K562 treated with DMSO at 1 percent for 48 hours (cell line): Measurements from ENCODE around the gene MYLK4. TPM values are rescaled to one million over a fixed set of nuclear protein-coding genes. Genes with fewer than 3 reads are reported as not detected.

ENCODE experiments used
- total RNA-seq: library from RNA; unstranded; fragments of 300-600 nt; gene quantifications from 2 replicates; pipeline ENCODE4 v1.2.3, GENCODE V29; 2022; ENCODE audit warnings: low replicate concordance; ENCODE audit errors: extremely low read depth

Gene MYLK4
- not detected in 2 replicates for total RNA-seq

DNA sequence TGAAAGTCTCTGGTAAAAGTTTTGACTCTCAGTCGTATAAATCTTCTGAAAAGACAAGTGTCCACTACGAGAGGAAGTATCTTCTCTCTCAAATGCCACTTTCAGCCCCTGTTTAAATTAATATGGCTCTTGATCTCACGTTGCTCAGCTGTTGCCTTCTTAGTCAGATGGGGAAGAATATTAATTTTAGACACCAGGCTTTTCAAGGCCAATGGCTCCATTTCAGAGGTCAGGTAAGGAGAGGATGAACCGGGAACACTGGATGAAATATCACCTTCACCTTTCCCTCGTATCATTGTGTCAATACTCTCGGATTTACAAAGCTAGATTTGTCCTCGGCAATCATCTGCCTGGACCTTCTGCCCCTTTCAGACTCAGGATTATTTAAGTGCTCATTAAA, at the start of gene MYLK4:
MYLK4 (minus strand) TSS at position 91 of the 400 bp plus-strand sequence. CDS start 1,628 bp downstream, outside the sequence.

DNA sequence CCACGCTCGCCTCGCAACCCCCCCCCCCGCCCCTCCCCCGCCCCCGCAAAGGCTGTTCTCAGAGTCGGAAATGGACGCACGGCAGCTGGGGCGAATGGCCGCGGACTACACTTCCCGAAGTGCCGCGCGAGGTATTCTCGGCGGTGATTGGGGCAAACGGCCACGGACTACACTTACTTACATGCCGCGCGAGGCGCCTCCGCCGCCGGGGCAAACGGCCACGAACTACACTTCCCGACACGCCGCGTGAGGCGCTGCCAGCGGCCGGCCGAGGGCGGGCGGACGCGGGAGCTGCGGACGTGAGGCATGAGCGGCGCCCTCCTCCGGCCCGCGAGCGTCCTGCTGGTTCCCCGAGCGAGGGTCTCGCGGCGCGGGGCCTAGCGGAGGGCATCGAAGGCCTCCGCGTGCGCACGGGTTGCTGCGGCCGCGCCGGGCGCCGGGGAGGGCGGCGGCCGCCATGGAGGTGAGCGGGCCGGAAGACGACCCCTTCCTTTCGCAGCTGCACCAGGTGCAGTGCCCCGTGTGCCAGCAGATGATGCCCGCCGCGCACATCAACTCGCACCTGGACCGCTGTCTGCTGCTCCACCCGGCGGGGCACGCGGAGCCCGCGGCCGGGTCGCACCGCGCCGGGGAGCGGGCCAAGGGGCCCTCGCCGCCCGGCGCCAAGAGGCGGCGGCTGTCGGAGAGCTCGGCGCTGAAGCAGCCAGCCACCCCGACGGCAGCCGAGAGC, 14.6 kb upstream of the MYLK4 start, which contains the start of gene WRNIP1:
WRNIP1 (plus strand) TSS at position 228 of the 730 bp plus-strand sequence; CDS start at position 458, 230 bp downstream.

Other genes starting within 250 kb of the MYLK4 start
- not detected in 2 replicates for gene WRNIP1, start 14.5 kb upstream of the MYLK4 start, total RNA-seq
- gene SERPINB1, start 90.9 kb upstream of the MYLK4 start, total RNA-seq: not detected in 2 replicates
- not detected in 2 replicates for gene SERPINB9, start 152.4 kb upstream of the MYLK4 start, total RNA-seq
- not detected in 2 replicates for gene SERPINB6, start 220.6 kb upstream of the MYLK4 start, total RNA-seq
- not detected in 2 replicates for gene NQO2, start 249.0 kb upstream of the MYLK4 start, total RNA-seq